HG03139 (cell line): Measurements from ENCODE around the gene TH.
"Not testable (repeated sequence)": the region's sequence is repeated elsewhere in the genome, so short reads cannot be mapped to it uniquely, and the experiment has no call there.

ENCODE experiments used
- ATAC-seq: cut with Tn5 transposase; IDR thresholded peaks from one replicate; pipeline ENCODE4 v1.9.1; 2021; ENCODE audit not compliant: unreplicated experiment

TH gene

DNA sequence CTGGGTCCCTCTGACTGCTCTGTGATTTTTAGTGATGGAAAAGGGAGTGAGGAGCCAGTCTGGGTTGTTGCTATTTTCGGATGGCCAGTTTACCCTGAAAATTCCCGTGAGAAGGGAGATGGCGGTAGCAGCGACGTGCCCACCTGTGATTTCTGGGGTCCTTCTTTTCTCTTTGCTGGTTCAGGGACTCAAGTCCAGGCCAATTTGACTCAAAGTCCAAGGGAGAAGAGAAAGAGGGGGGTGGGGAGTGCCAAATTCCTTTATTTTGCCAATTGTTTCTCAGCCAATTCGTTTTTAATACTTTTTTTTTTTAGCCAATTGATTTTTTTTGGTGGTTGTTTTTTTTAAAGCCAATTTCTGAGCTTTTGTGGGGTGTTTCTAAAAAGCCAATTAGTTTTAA lies 39.4 kb downstream of the TH start:
- ATAC-seq = no peak

DNA sequence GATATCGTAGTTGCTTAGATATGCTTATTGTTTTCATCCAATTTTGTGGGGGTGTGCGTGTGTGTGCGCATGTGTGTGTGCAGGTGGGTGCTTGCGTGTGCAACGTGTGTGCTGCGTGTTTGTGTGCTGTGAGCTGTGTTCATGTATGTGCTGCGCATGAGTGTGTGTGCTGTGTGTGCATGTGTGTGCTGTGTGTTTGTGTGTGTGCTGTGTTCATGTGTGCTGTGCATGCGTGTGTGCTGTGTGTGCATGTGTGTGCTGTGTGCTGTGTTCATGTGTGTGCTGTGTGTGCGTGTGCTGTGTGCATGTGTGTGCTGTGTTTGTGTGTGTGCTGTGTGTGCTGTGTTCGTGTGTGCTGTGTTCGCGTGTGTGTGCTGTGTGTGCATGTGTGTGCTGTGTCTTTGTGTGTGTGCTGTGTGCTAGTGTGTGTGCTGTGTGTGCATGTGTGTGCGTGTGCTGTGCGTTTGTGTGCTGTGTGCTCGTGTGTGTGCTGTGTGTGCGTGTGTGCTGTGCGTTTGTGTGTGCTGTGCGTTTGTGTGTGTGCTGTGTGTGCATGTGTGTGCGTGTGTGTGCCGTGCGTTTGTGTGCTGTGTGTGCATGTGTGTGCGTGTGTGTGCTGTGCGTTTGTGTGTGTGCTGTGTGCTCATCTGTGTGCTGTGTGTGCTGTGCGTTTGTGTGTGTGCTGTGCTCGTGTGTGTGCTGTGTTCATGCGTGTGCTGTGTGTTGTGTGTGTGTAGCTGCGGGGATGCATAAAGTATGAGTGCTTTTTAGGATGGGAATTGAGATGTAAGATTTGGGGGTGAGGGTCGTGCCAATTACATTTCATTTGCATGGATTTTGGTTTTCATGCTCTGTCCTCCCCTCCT lies 40.0 kb downstream of the TH start:
- ATAC-seq = no peak

DNA sequence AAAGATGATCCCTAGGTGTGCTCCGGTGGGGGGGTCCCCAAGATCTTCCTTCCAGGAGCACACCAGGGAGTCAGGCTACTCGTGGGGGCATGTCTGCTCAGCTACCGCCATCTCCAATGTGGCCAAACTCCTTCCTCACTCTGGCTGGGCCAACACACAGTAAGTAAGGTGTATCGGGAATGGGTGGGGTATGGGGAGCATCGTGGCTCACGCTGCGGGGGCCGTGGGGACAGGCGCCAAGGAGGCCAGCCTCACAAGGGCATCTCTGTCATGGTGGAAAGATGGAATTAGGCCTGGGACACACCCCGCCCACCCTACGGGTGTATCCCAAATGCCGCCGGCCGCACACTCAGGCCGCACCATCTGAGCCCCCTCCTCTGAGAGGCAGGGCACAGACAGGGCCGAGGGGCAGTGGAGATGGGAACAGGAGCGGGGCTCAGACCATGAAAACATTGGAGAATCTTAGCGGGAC lies 40.7 kb downstream of the TH start:
- ATAC-seq = no peak

DNA sequence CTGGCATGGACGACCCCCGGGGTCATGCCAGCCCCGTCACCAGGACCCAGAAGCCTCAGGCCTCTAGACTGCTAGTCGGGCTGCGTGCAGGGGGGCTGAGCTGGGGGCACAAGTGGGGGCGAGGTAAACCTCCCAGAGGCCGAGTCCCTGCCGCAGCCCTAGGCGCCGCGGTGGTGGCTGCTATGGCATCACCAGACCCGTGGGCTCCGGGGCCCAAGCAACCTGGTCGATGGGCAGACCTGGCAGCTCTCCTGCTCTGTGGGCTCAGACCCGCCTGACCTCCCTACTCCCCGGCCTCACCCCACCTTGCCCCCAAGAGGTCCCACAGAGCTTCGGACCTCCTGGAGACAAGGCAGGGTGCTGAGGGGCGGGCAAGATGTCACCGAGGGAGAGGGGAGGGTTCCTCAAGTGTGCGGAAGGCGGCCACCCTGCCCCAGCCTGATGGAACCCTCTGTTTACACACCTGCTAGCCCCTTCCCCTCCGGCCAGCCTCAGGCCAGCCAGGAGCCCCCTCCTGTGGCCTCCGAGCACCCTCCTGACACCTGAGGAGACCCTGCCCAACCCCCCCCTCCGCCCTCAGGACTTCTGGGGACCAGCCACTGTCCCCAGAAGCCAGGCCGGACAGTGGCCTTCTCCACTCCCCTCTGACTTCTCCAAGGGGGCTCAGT lies 41.8 kb downstream of the TH start:
- no peak for ATAC-seq

DNA sequence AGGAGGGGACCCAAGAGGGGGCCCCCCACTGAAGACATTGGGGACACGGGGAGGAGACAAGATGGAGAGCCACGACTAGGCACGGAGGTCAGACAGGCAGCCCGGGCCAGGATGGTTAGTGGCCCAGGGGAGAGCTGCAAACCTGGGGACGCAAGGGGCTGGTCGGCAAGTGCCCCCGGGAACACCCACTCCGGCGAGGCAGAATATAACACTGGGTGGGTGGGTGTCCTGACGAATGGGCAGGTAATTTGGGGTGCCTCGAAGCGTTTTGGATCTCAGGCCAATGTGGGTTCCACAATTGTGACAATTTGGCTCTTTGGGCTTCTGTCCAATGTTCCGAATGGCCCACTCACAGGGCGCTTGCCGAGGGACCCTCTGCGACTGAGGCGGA lies 42.3 kb downstream of the TH start:
- no peak for ATAC-seq

DNA sequence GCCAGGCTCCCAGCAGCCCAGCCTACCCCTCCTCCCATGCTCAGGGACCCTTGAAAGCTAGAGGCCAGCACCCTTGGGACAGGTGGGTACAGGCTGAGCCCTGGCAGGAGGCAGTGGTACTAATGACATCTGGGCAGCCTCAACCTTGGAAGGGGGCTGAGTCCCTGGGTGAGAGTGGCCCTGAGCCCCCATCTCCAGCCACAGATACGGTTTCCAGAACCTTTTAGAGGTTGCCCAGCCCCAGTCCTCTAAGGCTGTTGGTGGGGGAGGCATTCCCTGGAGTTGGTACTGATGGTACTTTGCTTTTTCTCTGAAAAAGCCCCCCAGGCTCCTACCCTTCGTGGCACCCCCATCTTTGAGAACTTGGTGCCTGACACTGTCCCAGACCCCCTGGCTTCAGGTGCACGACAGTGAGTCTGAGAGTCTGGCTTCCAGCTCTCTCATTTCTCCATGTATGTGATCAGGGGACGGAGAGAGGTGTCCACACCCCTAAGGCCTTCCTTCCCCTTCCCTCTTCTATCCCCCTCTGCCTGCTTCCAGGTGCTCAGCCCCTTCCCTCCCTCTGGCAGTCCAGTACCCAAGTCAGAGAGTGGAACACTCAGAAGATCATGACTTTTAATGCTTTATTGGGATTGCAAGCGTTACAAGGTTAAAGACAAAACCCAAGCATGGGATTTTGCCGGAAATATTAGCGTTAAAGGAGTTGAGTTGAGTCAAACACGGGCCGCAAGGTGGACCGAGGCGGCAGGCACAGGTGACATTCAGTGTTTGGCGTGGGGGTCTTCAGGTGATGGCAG lies 42.9 kb downstream of the TH start:
- no peak for ATAC-seq

DNA sequence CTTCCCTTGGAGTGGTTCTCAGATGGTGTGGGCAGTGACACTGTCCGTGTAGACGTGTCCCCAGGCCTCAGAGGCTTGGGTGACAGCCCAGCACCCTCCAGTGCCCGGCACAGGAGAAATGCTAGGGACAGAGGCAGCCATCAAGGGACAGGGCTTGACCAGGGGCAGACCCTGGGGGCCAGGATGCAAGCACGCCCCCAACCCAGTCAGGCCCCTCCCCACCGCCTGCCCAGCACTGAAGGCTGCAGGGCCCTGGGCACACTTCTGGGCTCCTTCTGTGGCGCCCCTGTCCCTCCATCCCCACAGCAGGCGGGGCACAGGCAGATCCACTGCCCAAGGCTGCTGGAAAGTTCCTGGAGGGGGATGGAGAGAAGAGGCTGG lies 43.5 kb downstream of the TH start:
- no peak for ATAC-seq

DNA sequence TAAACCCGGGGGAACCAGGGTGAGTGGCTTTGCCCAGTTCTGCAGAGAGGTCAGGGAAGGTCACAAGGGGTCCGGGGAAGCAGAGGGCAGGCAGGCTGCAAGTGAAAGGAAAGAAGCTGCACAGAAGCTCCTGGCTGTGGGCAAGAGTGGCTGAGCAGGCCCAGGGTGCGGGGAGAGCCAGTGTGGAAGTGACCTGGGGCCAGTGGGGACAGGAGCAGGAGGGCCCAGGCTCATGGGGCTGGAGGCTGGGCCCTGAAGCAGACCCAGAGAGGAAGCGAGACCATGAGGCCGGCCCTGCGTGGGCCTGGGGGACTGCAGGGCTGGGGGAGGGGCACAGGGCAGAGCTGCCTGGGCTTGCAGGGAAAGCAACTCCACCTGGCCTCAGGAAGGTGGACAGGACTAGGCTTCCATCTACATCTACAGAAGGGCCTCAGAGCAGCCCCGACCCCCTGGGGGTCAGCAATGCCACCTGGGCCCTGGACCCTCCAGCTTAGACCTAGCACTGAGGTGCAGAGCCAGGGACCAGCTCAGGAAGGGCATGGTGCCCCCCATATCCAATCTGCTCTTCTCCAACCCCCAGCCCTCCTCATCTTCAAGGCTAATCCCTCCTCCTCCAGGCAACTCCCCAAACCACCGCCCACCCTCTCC lies 44.0 kb downstream of the TH start:
- ATAC-seq = no peak

DNA sequence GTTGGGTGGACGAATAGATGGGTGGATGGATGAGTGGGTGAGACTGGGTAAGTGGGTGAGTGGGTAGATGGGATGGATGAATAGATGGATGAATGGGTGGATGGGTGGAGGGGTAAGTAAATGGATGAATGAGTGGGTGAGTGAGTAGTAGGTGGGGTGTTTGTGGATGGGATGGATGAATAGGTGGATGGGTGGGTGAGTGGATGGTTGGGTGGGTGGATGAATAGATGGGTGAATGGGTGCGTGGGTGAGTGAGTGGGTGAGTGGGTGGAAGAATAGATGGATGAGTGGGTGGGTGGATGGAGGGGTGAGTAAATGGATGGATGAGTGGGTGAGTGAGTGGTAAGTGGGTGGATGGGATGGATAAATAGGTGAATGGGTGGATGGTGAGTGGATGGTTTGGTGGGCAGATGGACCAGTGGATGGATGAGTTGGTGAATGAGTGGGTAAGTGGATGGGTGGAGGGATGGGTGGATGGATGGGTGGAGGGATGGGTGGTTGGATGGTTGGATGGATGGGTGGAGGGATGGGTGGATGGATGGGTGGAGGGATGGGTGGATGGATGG lies 45.0 kb downstream of the TH start:
- ATAC-seq = no peak

DNA sequence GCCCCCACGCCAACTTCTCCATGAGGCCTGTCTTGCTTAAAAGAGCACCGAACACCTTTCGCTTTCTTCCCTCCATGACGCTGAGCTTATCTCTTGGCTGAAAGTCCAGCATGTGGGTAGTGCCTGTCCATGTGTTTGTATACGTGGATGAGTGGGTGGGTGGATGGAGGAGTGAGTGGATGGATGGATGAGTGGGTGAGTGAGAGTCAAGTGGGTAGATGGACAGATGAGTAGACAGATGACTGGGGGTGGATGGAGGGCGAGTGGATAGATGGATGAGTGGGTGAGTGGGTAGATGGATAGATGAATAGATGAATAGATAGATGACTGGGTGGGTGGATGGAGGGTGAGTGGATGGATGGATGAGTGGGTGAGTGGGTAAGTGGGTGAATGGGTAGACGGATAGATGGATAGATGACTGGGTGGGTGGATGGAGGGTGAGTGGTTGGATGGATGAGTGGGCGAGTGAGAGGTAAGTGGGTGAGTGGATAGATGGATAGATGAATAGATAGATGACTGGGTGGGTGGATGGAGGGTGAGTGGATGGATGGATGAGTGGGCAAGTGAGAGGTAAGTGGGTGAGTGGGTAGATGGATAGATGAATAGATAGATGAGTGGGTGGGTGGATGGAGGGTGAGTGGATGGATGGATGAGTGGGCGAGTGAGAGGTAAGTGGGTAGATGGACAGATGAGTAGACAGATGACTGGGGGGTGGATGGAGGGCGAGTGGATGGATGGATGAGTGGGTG lies 46.7 kb downstream of the TH start:
- ATAC-seq = not testable (repeated sequence)

DNA sequence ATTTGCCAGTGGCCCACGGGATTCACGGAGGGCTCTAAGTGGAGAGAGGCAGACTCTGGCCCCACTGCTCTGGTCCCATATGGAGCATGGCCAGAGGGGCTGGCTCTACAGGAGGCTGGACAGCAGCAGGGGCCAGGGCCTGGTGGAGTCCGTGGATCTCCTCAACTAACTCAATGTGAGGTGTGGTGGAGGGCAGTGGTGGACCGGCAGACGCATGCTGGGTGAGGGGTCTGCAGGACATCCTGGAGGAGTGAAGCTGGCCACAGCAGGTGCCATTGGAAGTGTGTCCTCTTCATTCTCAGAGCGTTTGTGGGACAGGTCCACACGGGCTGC lies 48.0 kb downstream of the TH start:
- ATAC-seq = no peak

DNA sequence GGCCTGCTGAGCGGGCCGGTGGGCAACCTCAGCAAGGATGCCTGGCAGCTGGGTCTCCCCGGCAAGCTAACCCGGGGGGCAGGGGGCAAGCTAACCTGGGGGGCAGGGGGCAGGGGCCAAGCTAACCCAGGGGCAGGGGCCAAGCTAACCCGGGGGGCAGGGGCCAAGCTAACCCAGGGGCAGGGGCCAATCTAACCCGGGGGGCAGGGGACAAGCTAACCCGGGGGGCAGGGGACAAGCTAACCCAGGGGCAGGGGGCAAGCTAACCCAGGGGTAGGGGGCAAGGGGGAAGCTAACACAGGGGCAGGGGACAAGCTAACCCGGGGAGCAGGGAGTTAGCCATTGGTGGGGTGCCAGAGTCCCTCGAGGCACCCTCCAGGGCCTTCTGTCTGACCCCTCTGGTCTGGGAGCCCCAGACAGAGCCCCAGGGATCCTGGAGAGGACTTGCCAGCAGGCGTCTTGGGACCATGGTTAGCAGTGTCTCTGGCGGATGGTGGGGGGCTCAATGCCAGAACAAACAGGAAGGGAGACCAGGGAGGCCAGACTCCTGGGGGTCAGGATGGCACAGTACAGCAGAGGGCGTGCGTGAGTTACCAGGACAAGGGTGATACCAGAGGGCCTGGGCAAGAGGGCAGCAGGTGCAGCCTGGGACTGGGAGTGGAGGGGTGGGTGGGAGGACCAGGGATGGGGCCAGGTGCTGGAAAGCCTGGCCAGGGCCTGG lies 48.5 kb downstream of the TH start:
- no peak for ATAC-seq

DNA sequence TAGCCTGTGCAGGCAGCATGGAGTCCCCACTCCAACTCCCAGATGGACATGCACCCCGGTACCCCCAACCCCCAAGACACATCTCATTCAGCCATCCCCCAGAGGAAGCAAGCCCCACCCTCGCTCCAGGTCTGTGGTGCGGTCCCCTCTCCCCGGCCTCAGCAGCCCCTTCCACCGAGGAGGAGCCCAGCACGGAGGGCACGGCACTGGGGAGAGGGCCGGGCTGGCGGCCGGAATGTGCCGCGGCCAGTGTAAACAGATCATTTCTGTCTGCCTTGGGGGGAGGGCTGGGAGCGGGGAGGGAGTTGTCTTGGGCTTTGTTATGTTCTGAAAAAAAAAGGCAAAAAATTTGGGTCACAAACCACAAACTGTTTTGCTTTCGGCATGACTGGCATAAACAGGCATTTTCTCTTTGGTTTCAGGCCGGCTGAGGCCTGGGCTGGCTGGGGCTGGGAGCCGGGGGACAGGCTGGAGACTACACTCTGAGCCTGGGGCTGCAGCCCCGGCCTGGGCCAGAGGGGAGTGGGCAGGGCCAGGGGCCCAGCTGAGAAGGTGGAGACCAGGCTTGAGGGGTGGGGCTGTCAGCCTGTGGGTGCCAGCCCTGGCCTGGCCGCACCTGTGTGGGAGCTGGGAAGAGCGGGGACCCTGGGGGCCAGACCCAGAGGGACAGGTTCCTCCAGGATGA lies 49.3 kb downstream of the TH start:
- ATAC-seq = no peak

DNA sequence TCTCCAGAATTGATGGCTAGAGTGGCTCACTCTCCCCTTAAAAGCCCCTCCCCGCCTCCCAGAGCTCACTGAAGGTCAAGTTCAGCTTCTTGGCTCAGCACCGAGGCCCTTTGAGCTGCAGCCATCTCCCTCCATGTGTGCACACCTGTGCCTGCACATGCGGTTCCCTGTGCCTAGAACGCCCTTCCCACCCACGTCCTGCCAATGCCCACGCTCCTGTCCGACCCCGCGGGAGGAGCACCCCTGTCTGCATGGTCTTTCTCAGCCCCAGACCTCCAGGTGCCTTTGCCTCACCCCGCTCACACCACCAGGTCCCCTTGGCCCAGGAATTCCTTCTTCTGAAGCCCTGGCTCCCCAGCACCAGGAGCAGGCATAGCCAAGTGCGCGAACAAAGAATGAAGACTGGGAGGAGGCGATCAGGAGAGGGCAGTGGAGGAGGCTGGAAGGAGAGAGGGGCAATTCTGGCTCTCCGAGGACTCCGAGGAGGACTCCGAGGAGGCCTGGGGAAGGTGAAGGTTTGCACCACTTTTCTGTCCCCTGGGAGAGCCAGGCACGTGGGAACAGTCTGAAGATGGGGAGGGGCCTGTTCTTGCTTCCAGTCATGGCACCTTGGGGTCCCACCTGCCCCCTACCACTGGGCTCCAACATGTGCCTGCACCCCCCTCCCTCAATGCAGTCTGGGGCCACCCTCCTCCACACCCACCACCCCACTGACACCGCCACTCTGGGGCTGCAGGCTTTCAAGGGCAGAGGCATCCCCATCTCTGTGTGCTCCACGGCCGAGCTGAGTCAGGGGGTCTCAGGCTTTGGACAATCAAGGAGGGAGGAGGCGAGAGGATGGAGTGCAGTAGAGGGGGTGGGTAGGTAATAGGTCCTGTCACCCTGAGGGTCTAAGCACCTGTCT lies 50.1 kb downstream of the TH start:
- ATAC-seq = no peak

DNA sequence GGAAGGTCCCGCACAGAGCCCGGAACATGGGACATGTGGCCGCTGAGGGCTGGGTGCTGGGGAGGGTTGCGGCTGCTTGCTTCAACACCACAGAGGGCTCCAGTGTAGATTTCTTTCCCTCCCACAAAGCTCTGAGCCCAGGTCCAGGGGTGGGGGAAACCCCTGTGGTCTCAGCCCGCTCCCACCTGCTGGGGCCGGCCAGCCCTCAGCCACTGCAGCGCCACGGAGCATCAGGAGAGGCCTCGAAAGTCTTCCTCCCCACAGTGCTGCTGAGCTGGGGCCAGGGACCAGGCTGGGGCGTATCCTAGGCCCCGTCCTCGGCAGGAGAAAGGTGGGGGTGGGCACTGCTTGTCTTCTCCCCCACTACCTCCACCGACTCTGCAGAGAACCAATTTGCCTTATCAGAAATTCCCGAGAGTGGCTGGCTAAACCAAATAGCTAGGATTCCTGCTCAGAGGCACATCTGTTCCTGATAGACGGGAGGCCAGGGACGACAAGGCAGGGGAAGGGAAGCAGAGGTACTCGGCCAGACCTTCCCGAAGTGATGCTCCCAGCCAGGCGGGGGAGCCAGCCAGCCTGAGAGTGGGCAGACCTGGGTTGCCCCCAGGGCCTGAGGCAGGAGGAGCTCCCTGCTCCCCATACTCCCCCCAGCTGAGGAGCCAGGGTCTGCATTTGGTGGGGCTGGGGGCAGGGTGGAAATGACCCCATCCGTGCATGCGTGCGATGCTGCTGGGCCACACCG lies 51.1 kb downstream of the TH start:
- ATAC-seq = no peak

DNA sequence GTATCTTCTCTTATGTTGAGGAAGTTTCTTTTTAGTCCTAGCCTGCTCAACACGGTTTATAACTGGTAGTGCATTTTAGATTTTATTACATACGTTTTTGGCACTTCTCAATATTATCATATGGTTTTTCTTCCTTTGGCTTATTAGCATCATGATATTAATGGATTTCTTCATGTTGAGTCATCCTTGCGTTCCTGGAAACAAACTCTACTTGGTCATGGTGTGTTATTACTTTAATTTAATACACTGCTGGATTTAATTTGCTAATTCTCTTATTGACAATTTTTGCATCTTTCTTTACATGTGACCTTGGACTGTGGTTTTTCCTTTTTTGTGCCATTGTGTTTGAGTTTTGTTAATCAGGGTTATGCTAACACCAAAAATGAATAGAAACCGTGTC lies 52.9 kb downstream of the TH start:
- no peak for ATAC-seq

DNA sequence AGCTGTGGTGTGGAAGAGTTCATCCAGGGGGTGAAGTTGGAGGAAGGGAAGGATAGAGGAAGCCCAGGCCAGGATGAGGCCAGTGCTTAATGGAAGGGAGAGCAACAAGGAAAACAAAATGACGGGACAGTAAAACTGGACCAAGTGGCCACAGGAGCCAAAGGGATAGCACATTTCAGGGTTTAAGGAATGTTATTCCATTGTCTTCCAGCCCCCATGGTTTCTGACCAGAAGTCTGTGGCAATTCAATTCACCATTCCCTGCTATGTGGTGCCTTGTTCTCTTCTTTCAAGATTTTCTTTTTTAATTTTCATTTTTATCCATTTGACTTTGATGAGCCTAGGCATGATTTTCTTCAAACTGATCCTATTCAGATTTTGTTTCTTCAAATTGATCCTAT lies 54.9 kb downstream of the TH start:
- no peak for ATAC-seq
